PC-3 (cell line): ENCODE results near the gene KCNK6. TPM values are rescaled to one million over a fixed set of nuclear protein-coding genes. Genes with fewer than 3 reads are reported as not detected.

ENCODE experiments used
- ATAC-seq: fragments of 200-7000 bp; cut with Tn5 transposase; 2 replicates; pipeline ENCODE4 v1.9.1; 2020; ENCODE audit warnings: mild to moderate bottlenecking, moderate library complexity
- BruUV-seq: library from RNA; stranded (reverse); fragments of 400-500 nt; replicated peaks from 2 replicates; lab custom pipeline; 2021; lab: Mats Ljungman, UMichigan
- CTCF ChIA-PET: fragments of 300-600 bp; sonication (Branson Sonifier 250); formaldehyde crosslinking; loops from one replicate; lab custom pipeline; 2022; ENCODE audit warnings: antibody characterized with exemption; lab: Charles Lee
- POLR2A ChIA-PET: fragments of 300-600 bp; sonication (Branson Sonifier 250); formaldehyde crosslinking; loops from one replicate; lab custom pipeline; 2022; ENCODE audit warnings: antibody characterized with exemption; ENCODE audit not compliant: unreplicated experiment; lab: Charles Lee
- DNase-seq: peaks from one replicate; pipeline ENCODE4 v3.0.0-alpha.2; 2015
- H2AFZ ChIP-seq: fragments of 300-600 bp; sonication (generic); 2 replicates; pipeline ENCODE4 v1.6.0; 2016; ENCODE audit warnings: antibody characterized with exemption, low read length
- H3F3A ChIP-seq: fragments of 300-600 bp; sonication (generic); one replicate; pipeline ENCODE4 v1.6.0; 2017; ENCODE audit warnings: antibody characterized with exemption, low read length, control low read depth, mild to moderate bottlenecking; ENCODE audit not compliant: unreplicated experiment
- H3K27ac ChIP-seq: fragments of 300-600 bp; sonication (generic); 2 replicates; pipeline ENCODE4 v1.5.1; 2016; ENCODE audit warnings: mild to moderate bottlenecking, low read length
- H3K27me3 ChIP-seq: fragments of 300-600 bp; sonication (generic); 2 replicates; pipeline ENCODE4 v1.6.1; 2016; ENCODE audit warnings: low read length, mixed read lengths
- H3K36me3 ChIP-seq: fragments of 300-600 bp; sonication (generic); 2 replicates; pipeline ENCODE4 v1.6.1; 2016; ENCODE audit warnings: low read depth, mixed run types, low read length, mixed read lengths
- H3K4me1 ChIP-seq: fragments of 300-600 bp; sonication (generic); 2 replicates; pipeline ENCODE4 v1.5.1; 2016; ENCODE audit warnings: low read length; ENCODE audit not compliant: insufficient read depth
- H3K4me2 ChIP-seq: fragments of 300-600 bp; sonication (generic); 2 replicates; pipeline ENCODE4 v1.6.0; 2016; ENCODE audit warnings: low read length
- H3K4me3 ChIP-seq: fragments of 300-600 bp; sonication (generic); 2 replicates; pipeline ENCODE4 v1.5.1; 2016; ENCODE audit warnings: mild to moderate bottlenecking, low read length, mixed read lengths
- H3K79me2 ChIP-seq: fragments of 300-600 bp; sonication (generic); 2 replicates; pipeline ENCODE4 v1.6.1; 2017; ENCODE audit warnings: low read length, mixed read lengths
- H3K9ac ChIP-seq: fragments of 300-600 bp; sonication (generic); 2 replicates; pipeline ENCODE4 v1.6.0; 2016; ENCODE audit warnings: mild to moderate bottlenecking, low read length
- H3K9me2 ChIP-seq: fragments of 300-600 bp; sonication (generic); replicated peaks from 2 replicates; pipeline ENCODE4 v1.6.1; 2016; ENCODE audit warnings: mixed run types, low read length, mixed read lengths
- H3K9me3 ChIP-seq: fragments of 300-600 bp; sonication (generic); 2 replicates; pipeline ENCODE4 v1.6.1; 2016; ENCODE audit warnings: low read length, mixed read lengths
- H4K20me1 ChIP-seq: fragments of 300-600 bp; sonication (generic); 2 replicates; pipeline ENCODE4 v1.6.1; 2016; ENCODE audit warnings: low read length, mixed read lengths
- CTCF ChIP-seq: fragments of 300-600 bp; sonication (generic); conservative IDR thresholded peaks from 2 replicates; pipeline ENCODE4 v1.5.1; 2017; ENCODE audit warnings: antibody characterized with exemption, low read depth, mild to moderate bottlenecking, low read length
- EZH2 ChIP-seq: fragments of 300-600 bp; sonication (generic); IDR thresholded peaks from one replicate; pipeline ENCODE4 v1.6.1; 2017; ENCODE audit warnings: antibody characterized with exemption, mild to moderate bottlenecking, low read length; ENCODE audit not compliant: unreplicated experiment
- EZH2phosphoT487 ChIP-seq: fragments of 300-600 bp; sonication (generic); IDR thresholded peaks from 2 replicates; pipeline ENCODE4 v1.6.1; 2018; ENCODE audit warnings: mild to moderate bottlenecking, antibody characterized with exemption, low read length, borderline replicate concordance
- intact Hi-C: fragments of 100-400 bp; cut with micrococcal nuclease; formaldehyde crosslinking; loops from 2 replicates; pipeline ENCODE4 v1.9.0; 2023
- total RNA-seq: library from RNA; depleted of rRNA; stranded (reverse); fragments of >200 nt; gene quantifications from 2 replicates; pipeline ENCODE4 v1.2.3, GENCODE V29; 2014

KCNK6 gene
- total RNA-seq, 1 experiment from 2014 or later: 3.3 TPM

GRCh38 chr19:38287604-38288003 is 32.0 kb upstream of the KCNK6 start:
- H3K9me3 ChIP-seq: no peaks in the 10 kb centered on the region
- H2AFZ ChIP-seq: no peak overlapping the region
- no peak for TF ChIP-seq CTCF
- TF ChIP-seq EZH2phosphoT487: no peak
- TF ChIP-seq EZH2: no peak
- no peak overlapping the region for H3K4me2 ChIP-seq
- peaks cover 67% of the 10 kb centered on the region for H3K79me2 ChIP-seq
- intact Hi-C loops: no loop called here
- no peak for DNase-seq
- no peaks in the 10 kb centered on the region for H4K20me1 ChIP-seq
- CTCF ChIA-PET: no interaction called here
- H3F3A ChIP-seq: peaks cover 11% of the 10 kb centered on the region
- no peak overlapping the region for H3K9ac ChIP-seq
- BruUV-seq: no TSS peak
- no peak overlapping the region for H3K4me3 ChIP-seq
- no peak for ATAC-seq
- peaks cover 46% of the 10 kb centered on the region for H3K4me1 ChIP-seq
- no peaks in the 10 kb centered on the region for H3K9me2 ChIP-seq
- H3K27ac ChIP-seq: no peak overlapping the region
- POLR2A ChIA-PET: no interaction called here
- no peaks in the 10 kb centered on the region for H3K27me3 ChIP-seq
- peaks cover 31% of the 10 kb centered on the region for H3K36me3 ChIP-seq

- CTCF ChIA-PET: no interaction called here
- H3K9me3 ChIP-seq: no peaks in the 10 kb centered on the region
- peaks cover 60% of the 10 kb centered on the region for H3K79me2 ChIP-seq
- no peak overlapping the region for H3K4me2 ChIP-seq
- no peaks in the 10 kb centered on the region for H4K20me1 ChIP-seq
- TF ChIP-seq EZH2phosphoT487 (no peak), CTCF (no peak), EZH2 (no peak)
- ATAC-seq: no peak
- H2AFZ ChIP-seq: no peak overlapping the region
- H3K27ac ChIP-seq: 0 out of 2 replicates have a peak overlapping the region, but pooled peaks have one; percentile 7
- no peaks in the 10 kb centered on the region for H3K9me2 ChIP-seq
- H3K27me3 ChIP-seq: no peaks in the 10 kb centered on the region
- DNase-seq: no peak
- POLR2A ChIA-PET: no interaction called here
- H3K36me3 ChIP-seq: peaks cover 31% of the 10 kb centered on the region
- intact Hi-C loops: no loop called here
- no peak overlapping the region for H3K4me3 ChIP-seq
- H3K4me1 ChIP-seq: peaks cover 46% of the 10 kb centered on the region
- H3K9ac ChIP-seq: no peak overlapping the region
- peaks cover 11% of the 10 kb centered on the region for H3F3A ChIP-seq
- no TSS peak for BruUV-seq
Observed at GRCh38 chr19:38288123-38288855, 31.4 kb upstream of the KCNK6 start.

- peaks cover 41% of the 10 kb centered on the region for H3K4me1 ChIP-seq
- H3K36me3 ChIP-seq: peaks cover 26% of the 10 kb centered on the region
- no peaks in the 10 kb centered on the region for H4K20me1 ChIP-seq
- H3K4me2 ChIP-seq: peak overlapping the region; percentile 54
- CTCF ChIA-PET: interaction anchor here (1.0 kb wide), 1 partner anchor 14 kb away, joined by 4 read pairs; the partner anchor contains the start of gene C19orf33
- no peak overlapping the region for H3K4me3 ChIP-seq
- H3K27me3 ChIP-seq: no peaks in the 10 kb centered on the region
- TF ChIP-seq CTCF (no peak), EZH2phosphoT487 (no peak), EZH2 (no peak)
- H3K27ac ChIP-seq: peak overlapping the region; percentile 93
- peak overlapping the region; percentile 54 for H3K9ac ChIP-seq
- POLR2A ChIA-PET: interaction anchor here (1.0 kb wide), 1 partner anchor 23 kb away, joined by 7 read pairs; no protein-coding TSS in a partner anchor
- BruUV-seq: TSS peak; percentile 70
- H3K9me3 ChIP-seq: no peaks in the 10 kb centered on the region
- peaks cover 11% of the 10 kb centered on the region for H3F3A ChIP-seq
- H3K9me2 ChIP-seq: no peaks in the 10 kb centered on the region
- no peak for ATAC-seq
- no peak overlapping the region for H2AFZ ChIP-seq
- no peak for DNase-seq
- intact Hi-C loops: loop anchor here (10.0 kb wide), 1 partner anchor 45 kb away; no protein-coding TSS in a partner anchor
- H3K79me2 ChIP-seq: peaks cover 45% of the 10 kb centered on the region
Observed at GRCh38 chr19:38289955-38290354, 29.7 kb upstream of the KCNK6 start.
